Calu3 (cell line): ENCODE results near the gene ERLIN1. TPM values are rescaled to one million over a fixed set of nuclear protein-coding genes. Genes with fewer than 3 reads are reported as not detected.

Experiments used
- BruUV-seq: library from RNA; stranded (reverse); fragments of 400-500 nt; replicated peaks from 2 replicates; lab custom pipeline; 2021; lab: Mats Ljungman, UMichigan
- CTCF ChIA-PET: fragments of 300-600 bp; sonication (Branson Sonifier 250); formaldehyde crosslinking; loops from one replicate; lab custom pipeline; 2022; ENCODE audit warnings: antibody characterized with exemption; lab: Charles Lee
- DNase-seq: peaks from one replicate; pipeline ENCODE4 v3.0.0; 2022
- H3K27ac Mint-ChIP-seq: one replicate; pipeline ENCODE4 v1.8.0; 2022; ENCODE audit warnings: mixed read lengths; ENCODE audit not compliant: unreplicated experiment
- H3K27me3 Mint-ChIP-seq: one replicate; pipeline ENCODE4 v1.8.0; 2022; ENCODE audit warnings: mixed read lengths; ENCODE audit not compliant: unreplicated experiment
- H3K36me3 Mint-ChIP-seq: one replicate; pipeline ENCODE4 v1.8.0; 2022; ENCODE audit warnings: mild to moderate bottlenecking, moderate library complexity, mixed read lengths; ENCODE audit not compliant: insufficient read depth, unreplicated experiment
- H3K4me1 Mint-ChIP-seq: one replicate; pipeline ENCODE4 v1.8.0; 2022; ENCODE audit warnings: mild to moderate bottlenecking, low read depth, mixed read lengths; ENCODE audit not compliant: unreplicated experiment
- H3K4me3 Mint-ChIP-seq: one replicate; pipeline ENCODE4 v1.8.0; 2022; ENCODE audit warnings: mild to moderate bottlenecking, low read depth, moderate library complexity, mixed read lengths; ENCODE audit not compliant: unreplicated experiment
- H3K9me3 Mint-ChIP-seq: one replicate; pipeline ENCODE4 v1.8.0; 2022; ENCODE audit warnings: low read depth, mixed read lengths; ENCODE audit not compliant: unreplicated experiment
- CTCF ChIP-seq: fragments of 200-600 bp; IDR thresholded peaks from one replicate; pipeline ENCODE4 v1.8.0; 2022; ENCODE audit warnings: antibody characterized with exemption; ENCODE audit not compliant: unreplicated experiment
- intact Hi-C: fragments of 100-400 bp; cut with micrococcal nuclease; formaldehyde crosslinking; loops from one replicate; pipeline ENCODE4 v1.10.0; 2022; ENCODE audit not compliant: unreplicated experiment
- total RNA-seq: library from RNA; stranded (reverse); gene quantifications from 2 replicates; pipeline ENCODE4 v1.2.3, GENCODE V29; 2022

The ERLIN1 gene
- total RNA-seq, 1 experiment from 2014 or later, result 33.7 TPM

DNA sequence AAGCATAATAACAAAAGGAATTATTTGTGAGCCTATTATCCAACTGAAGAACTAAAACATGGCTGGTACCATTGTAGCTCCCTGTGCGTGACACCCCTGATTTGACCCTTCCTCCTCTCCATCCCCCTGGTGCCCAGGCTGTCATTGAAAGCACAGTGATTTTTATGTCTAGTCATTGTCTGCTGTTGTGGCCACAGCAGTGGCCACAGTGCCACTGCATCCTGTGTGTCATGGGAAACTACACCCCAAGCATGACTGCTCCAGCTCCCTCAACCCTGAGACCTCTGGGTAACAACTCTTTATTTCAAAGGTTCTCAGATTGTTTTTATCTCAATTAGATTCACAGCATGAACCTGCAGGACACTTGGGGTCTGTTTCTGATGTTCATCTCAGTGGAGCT is 52.0 kb downstream of the ERLIN1 start:
- no peak for DNase-seq
- CTCF ChIA-PET, result no interaction called here
- H3K9me3 Mint-ChIP-seq, result peaks cover 2% of the 10 kb centered on the region
- H3K4me3 Mint-ChIP-seq, result no peak overlapping the region
- no peaks in the 10 kb centered on the region for H3K36me3 Mint-ChIP-seq
- H3K27ac Mint-ChIP-seq, result no peak overlapping the region
- no peak for TF ChIP-seq CTCF
- intact Hi-C loops, result no loop called here
- BruUV-seq, result no TSS peak
- no peaks in the 10 kb centered on the region for H3K4me1 Mint-ChIP-seq
- H3K27me3 Mint-ChIP-seq, result peaks cover 13% of the 10 kb centered on the region

DNA sequence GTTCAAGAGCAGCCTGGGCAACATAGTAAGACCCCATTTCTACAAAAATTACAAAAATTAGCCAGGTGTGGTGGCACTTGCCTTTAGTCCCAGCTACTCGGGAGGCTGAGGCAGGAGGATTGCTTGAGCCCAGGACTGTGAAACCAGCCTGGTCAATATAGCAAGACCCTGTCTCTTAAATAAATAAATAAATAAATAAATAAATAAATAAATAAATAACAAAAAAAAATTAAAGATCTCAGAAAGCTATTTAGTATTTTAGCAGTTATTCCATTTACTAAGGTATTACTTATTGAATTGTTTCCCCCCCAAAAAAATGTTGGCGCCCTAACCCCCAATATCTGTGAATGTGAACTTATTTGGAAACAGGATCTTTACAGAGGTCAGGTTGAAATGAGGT is 53.4 kb downstream of the ERLIN1 start:
- CTCF ChIA-PET, result no interaction called here
- H3K9me3 Mint-ChIP-seq, result peaks cover 2% of the 10 kb centered on the region
- no peak overlapping the region for H3K27ac Mint-ChIP-seq
- no peaks in the 10 kb centered on the region for H3K36me3 Mint-ChIP-seq
- TF ChIP-seq CTCF, result no peak
- H3K4me3 Mint-ChIP-seq, result no peak overlapping the region
- no TSS peak for BruUV-seq
- no peaks in the 10 kb centered on the region for H3K4me1 Mint-ChIP-seq
- peaks cover 27% of the 10 kb centered on the region for H3K27me3 Mint-ChIP-seq
- intact Hi-C loops, result no loop called here
- no peak for DNase-seq

DNA sequence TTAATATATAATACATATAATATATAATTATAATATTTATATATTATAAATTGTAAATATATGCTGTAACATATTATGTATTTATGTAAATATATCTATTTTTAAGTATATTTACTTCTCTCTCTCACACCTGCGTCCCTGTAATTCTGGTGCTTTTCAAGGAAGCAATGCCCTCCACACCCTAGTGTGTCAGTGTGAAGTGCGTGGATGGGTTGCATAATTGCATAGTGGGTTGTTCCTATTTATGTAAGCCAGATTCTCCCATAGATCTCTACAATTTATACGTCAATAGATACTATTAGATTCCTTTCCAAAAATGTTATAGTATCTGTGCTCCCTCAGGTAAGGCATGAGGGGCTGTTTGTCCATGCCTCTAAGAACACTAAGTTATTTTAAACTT is 54.3 kb downstream of the ERLIN1 start:
- H3K4me3 Mint-ChIP-seq, result no peak overlapping the region
- H3K27me3 Mint-ChIP-seq, result peaks cover 29% of the 10 kb centered on the region
- no peaks in the 10 kb centered on the region for H3K4me1 Mint-ChIP-seq
- peaks cover 2% of the 10 kb centered on the region for H3K9me3 Mint-ChIP-seq
- intact Hi-C loops, result no loop called here
- no peak for TF ChIP-seq CTCF
- no peak overlapping the region for H3K27ac Mint-ChIP-seq
- H3K36me3 Mint-ChIP-seq, result no peaks in the 10 kb centered on the region
- DNase-seq, result no peak
- CTCF ChIA-PET, result no interaction called here
- BruUV-seq, result no TSS peak

GRCh38 chr10:100130831-100131230 is 55.0 kb downstream of the ERLIN1 start:
- intact Hi-C loops, result no loop called here
- no TSS peak for BruUV-seq
- H3K4me3 Mint-ChIP-seq, result no peak overlapping the region
- H3K27ac Mint-ChIP-seq, result no peak overlapping the region
- H3K9me3 Mint-ChIP-seq, result peaks cover 2% of the 10 kb centered on the region
- CTCF ChIA-PET, result no interaction called here
- no peak for DNase-seq
- peaks cover 24% of the 10 kb centered on the region for H3K27me3 Mint-ChIP-seq
- no peak for TF ChIP-seq CTCF
- no peaks in the 10 kb centered on the region for H3K4me1 Mint-ChIP-seq
- no peaks in the 10 kb centered on the region for H3K36me3 Mint-ChIP-seq
